ENCODE measurements around the gene CAPN15. TPM values are rescaled to one million over a fixed set of nuclear protein-coding genes. Genes with fewer than 3 reads are reported as not detected.

Gene CAPN15
- total and polyA plus RNA-seq, 9 of the 15 experiments (the other 6 are each of a cell fraction or from before 2014, with no cell fraction given), result 0.62 to 111 (median 14.2) TPM

DNA sequence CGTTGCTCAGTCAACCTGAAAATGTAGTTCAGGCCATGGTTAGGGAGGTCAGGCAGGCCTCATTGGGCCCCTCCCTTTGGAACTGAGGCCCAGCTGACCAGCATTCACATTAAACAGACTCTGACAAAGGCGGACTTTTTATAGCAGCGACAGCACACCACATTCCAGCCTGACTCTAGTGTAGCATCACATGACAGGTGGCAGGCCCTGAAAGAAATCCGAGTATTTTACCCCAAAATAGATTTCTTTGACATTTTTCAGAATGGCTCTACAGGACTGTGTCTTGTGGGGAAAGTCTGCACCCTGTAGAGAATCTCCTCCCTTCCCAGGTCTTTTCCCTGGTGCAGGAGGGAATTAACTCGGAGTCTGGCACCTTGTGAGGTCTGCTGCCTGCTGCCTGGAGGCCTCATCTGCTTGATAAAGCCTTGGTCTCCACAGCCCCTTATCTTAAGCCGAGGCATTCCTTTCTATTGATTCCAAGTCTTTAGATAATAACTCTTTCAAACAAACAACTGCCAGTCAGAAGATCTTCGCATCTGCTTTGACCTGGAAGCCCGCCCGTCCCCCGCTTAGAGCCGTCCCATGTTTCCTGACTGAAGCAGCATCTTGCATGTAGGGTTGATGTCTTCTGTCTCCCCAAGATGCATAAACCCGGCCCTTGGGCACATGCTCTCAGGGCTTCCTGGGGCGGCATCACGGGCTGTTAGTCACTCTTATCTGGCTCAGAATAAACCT, 44.0 kb upstream of the CAPN15 start:
- ChIA-PET CTCF (ENCODE audit: low intra/inter-chr PET ratio) (no interaction called here), POLR2A (interaction anchor here (0.6 to 1.2 kb wide), 3 partner anchors 9 to 65 kb away, joined by 3 read pairs; no protein-coding TSS in a partner anchor)
- in situ Hi-C loops (cut with MboI) (no loop called here), intact Hi-C loops (cut with micrococcal nuclease) (loop anchor here (10.0 kb wide), 2 partner anchors 59 to 89 kb away; partner anchors contain the start of genes NME4 and RAB11FIP3)
- Histone ChIP-seq H3K4me1 (replicated peaks in 1 of 2; ENCODE audit: control insufficient read depth in 2 of 2, insufficient read depth in 2 of 2, low read length in 2 of 2) (peaks cover 11 to 38% of the 10 kb centered on the region in 2 experiments; a peak in 4 of 5 replicates), H3K27ac (ENCODE audit: extremely low read depth, low read depth, low read length) (no peak overlapping the region), H3K9me3 (replicated peaks; ENCODE audit: control insufficient read depth, insufficient read depth, low read depth, low read length) (no peaks in the 10 kb centered on the region), H2AFZ (ENCODE audit: low read depth, low read length) (no peak overlapping the region), H4K20me1 (replicated peaks; ENCODE audit: control insufficient read depth, insufficient read depth, low read length) (peaks cover 7% of the 10 kb centered on the region; the same call in 1 of the 2 replicates), H3K4me3 (no peak overlapping the region), H3K36me3 (ENCODE audit: control insufficient read depth, insufficient read depth, low read length) (no peaks in the 10 kb centered on the region; the same call in 2 of the 3 replicates), H3K27me3 (ENCODE audit: control insufficient read depth in 2 of 2, insufficient read depth in 2 of 2, low read length in 2 of 2) (no peaks in the 10 kb centered on the region), H3K4me2 (ENCODE audit: insufficient read depth, low read length) (no peak overlapping the region), H3K9me1 (ENCODE audit: control insufficient read depth, insufficient read depth, low read length) (no peaks in the 10 kb centered on the region), H3K9ac (ENCODE audit: insufficient read depth in 1 of 2, low read depth in 2 of 2, low read length in 2 of 2) (peak overlapping the region in 1 of 2 experiments; percentile 14; a peak in 1 of 4 replicates), H3K79me2 (ENCODE audit: control insufficient read depth, insufficient read depth, low read length) (no peaks in the 10 kb centered on the region)
- 22% methylated on average over 14 of the region's 14 CpGs for WGBS (ENCODE audit: insufficient coverage, low coverage, missing lambda C conversion rate)
- ATAC-seq (peak; percentile 55), FAIRE-seq (peak; percentile 72), DNase-seq (ENCODE audit: extremely low read depth in 1 of 4, low spot score in 3 of 4) (peak in 1 of 4 experiments; percentile 37)
- BruUV-seq (replicated peaks), result no TSS peak
- TF ChIP-seq CHD1 (IDR thresholded peaks at IDR 0.05; ENCODE audit: low read length) (no peak), SIN3A (IDR thresholded peaks at IDR 0.05; ENCODE audit: borderline replicate concordance in 2 of 2, control insufficient read depth in 1 of 2, low read depth in 2 of 2, low read length in 2 of 2) (no peak)
- TF ChIP-seq, protein P1, sequence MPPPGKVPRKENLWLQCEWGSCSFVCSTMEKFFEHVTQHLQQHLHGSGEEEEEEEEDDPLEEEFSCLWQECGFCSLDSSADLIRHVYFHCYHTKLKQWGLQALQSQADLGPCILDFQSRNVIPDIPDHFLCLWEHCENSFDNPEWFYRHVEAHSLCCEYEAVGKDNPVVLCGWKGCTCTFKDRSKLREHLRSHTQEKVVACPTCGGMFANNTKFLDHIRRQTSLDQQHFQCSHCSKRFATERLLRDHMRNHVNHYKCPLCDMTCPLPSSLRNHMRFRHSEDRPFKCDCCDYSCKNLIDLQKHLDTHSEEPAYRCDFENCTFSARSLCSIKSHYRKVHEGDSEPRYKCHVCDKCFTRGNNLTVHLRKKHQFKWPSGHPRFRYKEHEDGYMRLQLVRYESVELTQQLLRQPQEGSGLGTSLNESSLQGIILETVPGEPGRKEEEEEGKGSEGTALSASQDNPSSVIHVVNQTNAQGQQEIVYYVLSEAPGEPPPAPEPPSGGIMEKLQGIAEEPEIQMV (tag; conservative IDR thresholded peaks at IDR 0.05; ENCODE audit: low read depth), result no peak
- TF ChIP-seq, protein P2, sequence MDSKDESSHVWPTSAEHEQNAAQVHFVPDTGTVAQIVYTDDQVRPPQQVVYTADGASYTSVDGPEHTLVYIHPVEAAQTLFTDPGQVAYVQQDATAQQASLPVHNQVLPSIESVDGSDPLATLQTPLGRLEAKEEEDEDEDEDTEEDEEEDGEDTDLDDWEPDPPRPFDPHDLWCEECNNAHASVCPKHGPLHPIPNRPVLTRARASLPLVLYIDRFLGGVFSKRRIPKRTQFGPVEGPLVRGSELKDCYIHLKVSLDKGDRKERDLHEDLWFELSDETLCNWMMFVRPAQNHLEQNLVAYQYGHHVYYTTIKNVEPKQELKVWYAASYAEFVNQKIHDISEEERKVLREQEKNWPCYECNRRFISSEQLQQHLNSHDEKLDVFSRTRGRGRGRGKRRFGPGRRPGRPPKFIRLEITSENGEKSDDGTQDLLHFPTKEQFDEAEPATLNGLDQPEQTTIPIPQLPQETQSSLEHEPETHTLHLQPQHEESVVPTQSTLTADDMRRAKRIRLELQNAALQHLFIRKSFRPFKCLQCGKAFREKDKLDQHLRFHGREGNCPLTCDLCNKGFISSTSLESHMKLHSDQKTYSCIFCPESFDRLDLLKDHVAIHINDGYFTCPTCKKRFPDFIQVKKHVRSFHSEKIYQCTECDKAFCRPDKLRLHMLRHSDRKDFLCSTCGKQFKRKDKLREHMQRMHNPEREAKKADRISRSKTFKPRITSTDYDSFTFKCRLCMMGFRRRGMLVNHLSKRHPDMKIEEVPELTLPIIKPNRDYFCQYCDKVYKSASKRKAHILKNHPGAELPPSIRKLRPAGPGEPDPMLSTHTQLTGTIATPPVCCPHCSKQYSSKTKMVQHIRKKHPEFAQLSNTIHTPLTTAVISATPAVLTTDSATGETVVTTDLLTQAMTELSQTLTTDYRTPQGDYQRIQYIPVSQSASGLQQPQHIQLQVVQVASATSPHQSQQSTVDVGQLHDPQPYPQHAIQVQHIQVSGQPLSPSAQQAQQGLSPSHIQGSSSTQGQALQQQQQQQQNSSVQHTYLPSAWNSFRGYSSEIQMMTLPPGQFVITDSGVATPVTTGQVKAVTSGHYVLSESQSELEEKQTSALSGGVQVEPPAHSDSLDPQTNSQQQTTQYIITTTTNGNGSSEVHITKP (IDR thresholded peaks at IDR 0.05; ENCODE audit: partially characterized antibody), result no peak
- TF ChIP-seq, protein P3, sequence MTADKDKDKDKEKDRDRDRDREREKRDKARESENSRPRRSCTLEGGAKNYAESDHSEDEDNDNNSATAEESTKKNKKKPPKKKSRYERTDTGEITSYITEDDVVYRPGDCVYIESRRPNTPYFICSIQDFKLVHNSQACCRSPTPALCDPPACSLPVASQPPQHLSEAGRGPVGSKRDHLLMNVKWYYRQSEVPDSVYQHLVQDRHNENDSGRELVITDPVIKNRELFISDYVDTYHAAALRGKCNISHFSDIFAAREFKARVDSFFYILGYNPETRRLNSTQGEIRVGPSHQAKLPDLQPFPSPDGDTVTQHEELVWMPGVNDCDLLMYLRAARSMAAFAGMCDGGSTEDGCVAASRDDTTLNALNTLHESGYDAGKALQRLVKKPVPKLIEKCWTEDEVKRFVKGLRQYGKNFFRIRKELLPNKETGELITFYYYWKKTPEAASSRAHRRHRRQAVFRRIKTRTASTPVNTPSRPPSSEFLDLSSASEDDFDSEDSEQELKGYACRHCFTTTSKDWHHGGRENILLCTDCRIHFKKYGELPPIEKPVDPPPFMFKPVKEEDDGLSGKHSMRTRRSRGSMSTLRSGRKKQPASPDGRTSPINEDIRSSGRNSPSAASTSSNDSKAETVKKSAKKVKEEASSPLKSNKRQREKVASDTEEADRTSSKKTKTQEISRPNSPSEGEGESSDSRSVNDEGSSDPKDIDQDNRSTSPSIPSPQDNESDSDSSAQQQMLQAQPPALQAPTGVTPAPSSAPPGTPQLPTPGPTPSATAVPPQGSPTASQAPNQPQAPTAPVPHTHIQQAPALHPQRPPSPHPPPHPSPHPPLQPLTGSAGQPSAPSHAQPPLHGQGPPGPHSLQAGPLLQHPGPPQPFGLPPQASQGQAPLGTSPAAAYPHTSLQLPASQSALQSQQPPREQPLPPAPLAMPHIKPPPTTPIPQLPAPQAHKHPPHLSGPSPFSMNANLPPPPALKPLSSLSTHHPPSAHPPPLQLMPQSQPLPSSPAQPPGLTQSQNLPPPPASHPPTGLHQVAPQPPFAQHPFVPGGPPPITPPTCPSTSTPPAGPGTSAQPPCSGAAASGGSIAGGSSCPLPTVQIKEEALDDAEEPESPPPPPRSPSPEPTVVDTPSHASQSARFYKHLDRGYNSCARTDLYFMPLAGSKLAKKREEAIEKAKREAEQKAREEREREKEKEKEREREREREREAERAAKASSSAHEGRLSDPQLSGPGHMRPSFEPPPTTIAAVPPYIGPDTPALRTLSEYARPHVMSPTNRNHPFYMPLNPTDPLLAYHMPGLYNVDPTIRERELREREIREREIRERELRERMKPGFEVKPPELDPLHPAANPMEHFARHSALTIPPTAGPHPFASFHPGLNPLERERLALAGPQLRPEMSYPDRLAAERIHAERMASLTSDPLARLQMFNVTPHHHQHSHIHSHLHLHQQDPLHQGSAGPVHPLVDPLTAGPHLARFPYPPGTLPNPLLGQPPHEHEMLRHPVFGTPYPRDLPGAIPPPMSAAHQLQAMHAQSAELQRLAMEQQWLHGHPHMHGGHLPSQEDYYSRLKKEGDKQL (CRISPR knock-in tag; IDR thresholded peaks at IDR 0.05; ENCODE audit: borderline replicate concordance), result no peak
- TF ChIP-seq, protein P4, sequence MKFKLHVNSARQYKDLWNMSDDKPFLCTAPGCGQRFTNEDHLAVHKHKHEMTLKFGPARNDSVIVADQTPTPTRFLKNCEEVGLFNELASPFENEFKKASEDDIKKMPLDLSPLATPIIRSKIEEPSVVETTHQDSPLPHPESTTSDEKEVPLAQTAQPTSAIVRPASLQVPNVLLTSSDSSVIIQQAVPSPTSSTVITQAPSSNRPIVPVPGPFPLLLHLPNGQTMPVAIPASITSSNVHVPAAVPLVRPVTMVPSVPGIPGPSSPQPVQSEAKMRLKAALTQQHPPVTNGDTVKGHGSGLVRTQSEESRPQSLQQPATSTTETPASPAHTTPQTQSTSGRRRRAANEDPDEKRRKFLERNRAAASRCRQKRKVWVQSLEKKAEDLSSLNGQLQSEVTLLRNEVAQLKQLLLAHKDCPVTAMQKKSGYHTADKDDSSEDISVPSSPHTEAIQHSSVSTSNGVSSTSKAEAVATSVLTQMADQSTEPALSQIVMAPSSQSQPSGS (CRISPR knock-in tag; IDR thresholded peaks at IDR 0.05), result no peak

Measured in K562 (cell line).